CD8-positive, alpha-beta memory T cell (primary cell): ENCODE results near the gene LRFN3. TPM values are rescaled to one million over a fixed set of nuclear protein-coding genes. Genes with fewer than 3 reads are reported as not detected.

Experiments used
- CTCF ChIA-PET: fragments of 350-600 bp; sonication (Branson Sonifier 250); formaldehyde crosslinking; loops from one replicate; lab custom pipeline; 2021; ENCODE audit warnings: antibody characterized with exemption; lab: Charles Lee
- POLR2A ChIA-PET: fragments of 350-600 bp; sonication (Branson Sonifier 250); formaldehyde crosslinking; loops from one replicate; lab custom pipeline; 2021; ENCODE audit warnings: antibody characterized with exemption; lab: Charles Lee
- DNase-seq, 5 donors: peaks; one replicate each; pipeline versions ENCODE4 v3.0.0 to v3.0.0-alpha.2; 2020 to 2022; ENCODE audit warnings: mixed read lengths in 1 of 5
- H3K27ac ChIP-seq: one replicate; pipeline ENCODE4 v1.7.0; 2013; ENCODE audit warnings: low read depth, mild to moderate bottlenecking, low read length, moderate library complexity
- H3K27me3 ChIP-seq: 2 replicates; pipeline ENCODE4 v1.7.0; 2013; ENCODE audit warnings: low read length, mild to moderate bottlenecking; ENCODE audit not compliant: insufficient read depth, poor library complexity, severe bottlenecking
- H3K36me3 ChIP-seq: 2 replicates; pipeline ENCODE4 v1.7.0; 2013; ENCODE audit warnings: mild to moderate bottlenecking, low read length, moderate library complexity; ENCODE audit not compliant: insufficient read depth
- H3K4me1 ChIP-seq: 2 replicates; pipeline ENCODE4 v1.7.0; 2013; ENCODE audit warnings: mild to moderate bottlenecking, low read length, moderate library complexity; ENCODE audit not compliant: insufficient read depth
- H3K4me3 ChIP-seq: 2 replicates; pipeline ENCODE4 v1.7.0; 2013; ENCODE audit warnings: mild to moderate bottlenecking, low read length
- H3K9me3 ChIP-seq: 2 replicates; pipeline ENCODE4 v1.7.0; 2013; ENCODE audit warnings: mild to moderate bottlenecking, low read length
- H3K27ac Mint-ChIP-seq, 8 donors: one replicate each; pipeline ENCODE4 v1.8.0; 2020 to 2021; ENCODE audit warnings: mixed read lengths in 8 of 8, mild to moderate bottlenecking in 6 of 8, inconsistent platforms in 3 of 8, moderate library complexity in 3 of 8
- H3K27me3 Mint-ChIP-seq, 2 donors: one replicate each; pipeline ENCODE4 v1.8.0; 2020 to 2021; ENCODE audit warnings: mixed read lengths in 2 of 2, mild to moderate bottlenecking in 1 of 2, moderate library complexity in 1 of 2
- H3K36me3 Mint-ChIP-seq, 3 donors: one replicate each; pipeline ENCODE4 v1.8.0; 2020 to 2021; ENCODE audit warnings: mixed read lengths in 3 of 3, inconsistent platforms in 1 of 3, mild to moderate bottlenecking in 1 of 3
- H3K4me1 Mint-ChIP-seq, 3 donors: one replicate each; pipeline ENCODE4 v1.8.0; 2020 to 2021; ENCODE audit warnings: mixed read lengths in 3 of 3, inconsistent platforms in 1 of 3, mild to moderate bottlenecking in 1 of 3
- H3K4me3 Mint-ChIP-seq, 7 donors: one replicate each; pipeline ENCODE4 v1.8.0; 2020 to 2021; ENCODE audit warnings: mixed read lengths in 7 of 7, mild to moderate bottlenecking in 6 of 7, moderate library complexity in 4 of 7, inconsistent platforms in 2 of 7
- H3K9me3 Mint-ChIP-seq, 5 donors: one replicate each; pipeline ENCODE4 v1.8.0; 2020 to 2022; ENCODE audit warnings: mixed read lengths in 5 of 5, mild to moderate bottlenecking in 3 of 5, moderate library complexity in 2 of 5, inconsistent platforms in 1 of 5
- polyA plus RNA-seq: library from polyadenylated mRNA; unstranded; fragments of 300-500 nt; fragmentation: Illumina TruSeq; gene quantifications from one replicate; pipeline ENCODE4 v1.2.3, GENCODE V29; 2021
- total RNA-seq, 2 experiments: library from RNA; stranded (reverse); gene quantifications; one replicate each; pipeline ENCODE4 v1.2.3, GENCODE V29; 2021

Gene LRFN3
- total and polyA plus RNA-seq, 3 experiments from 2014 or later: 3.0 to 12.5 (median 12.4) TPM

DNA sequence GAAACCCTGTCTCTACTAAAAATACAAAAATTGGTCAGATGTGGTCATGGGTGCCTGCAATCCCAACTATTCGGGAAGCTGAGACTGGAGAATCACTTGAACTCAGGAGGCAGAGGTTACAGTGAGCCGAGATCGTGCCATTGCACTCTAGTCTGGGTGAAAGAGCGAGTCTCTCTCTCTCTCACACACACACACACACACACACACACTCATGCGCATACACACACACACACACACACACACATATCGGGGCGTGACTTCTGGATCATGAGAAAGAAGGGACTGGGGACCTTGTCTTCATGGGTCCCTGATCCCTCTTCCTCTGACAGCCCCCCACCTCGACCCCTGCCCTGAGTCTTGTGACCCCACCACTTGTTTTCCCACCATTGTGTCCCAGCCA is 47.0 kb downstream of the LRFN3 start:
- H3K4me1 ChIP-seq: no peaks in the 10 kb centered on the region
- H3K4me3 Mint-ChIP-seq: no peak overlapping the region
- H3K36me3 Mint-ChIP-seq: peaks cover 0 to 11% (median 0%) of the 10 kb centered on the region in 3 donors
- peaks cover 43 to 73% of the 10 kb centered on the region in 2 donors for H3K27me3 Mint-ChIP-seq
- H3K4me3 ChIP-seq: no peak overlapping the region
- ChIA-PET POLR2A (no interaction called here), CTCF (no interaction called here)
- no peaks in the 10 kb centered on the region for H3K9me3 ChIP-seq
- H3K9me3 Mint-ChIP-seq: no peaks in the 10 kb centered on the region
- H3K4me1 Mint-ChIP-seq: peaks cover 3 to 7% (median 7%) of the 10 kb centered on the region in 3 donors
- peak overlapping the region in 1 of 8 donors; percentile 9 for H3K27ac Mint-ChIP-seq
- no peaks in the 10 kb centered on the region for H3K36me3 ChIP-seq
- H3K27me3 ChIP-seq: peaks cover 21% of the 10 kb centered on the region
- no peak for DNase-seq
- no peak overlapping the region for H3K27ac ChIP-seq

- Mint-ChIP-seq H3K27me3 (peaks cover 44 to 71% of the 10 kb centered on the region in 2 donors), H3K4me1 (peaks cover 3 to 7% (median 7%) of the 10 kb centered on the region in 3 donors), H3K4me3 (peak overlapping the region in 1 of 7 donors; percentile 44), H3K36me3 (peaks cover 0 to 14% (median 0%) of the 10 kb centered on the region in 3 donors), H3K9me3 (no peaks in the 10 kb centered on the region), H3K27ac (no peak overlapping the region)
- H3K27me3 ChIP-seq: peaks cover 21% of the 10 kb centered on the region
- ChIA-PET POLR2A (no interaction called here), CTCF (no interaction called here)
- no peak for DNase-seq
- H3K27ac ChIP-seq: no peak overlapping the region
- no peaks in the 10 kb centered on the region for H3K9me3 ChIP-seq
- no peaks in the 10 kb centered on the region for H3K4me1 ChIP-seq
- H3K36me3 ChIP-seq: no peaks in the 10 kb centered on the region
- H3K4me3 ChIP-seq: no peak overlapping the region
Measured at GRCh38 chr19:35986111-35986510, 49.9 kb downstream of the LRFN3 start.

- H3K4me3 ChIP-seq: no peak overlapping the region
- CTCF ChIA-PET: no interaction called here
- H3K4me3 Mint-ChIP-seq: peak overlapping the region in 6 of 7 donors; percentile 56 to 84 (median 64)
- H3K27me3 ChIP-seq: peaks cover 21% of the 10 kb centered on the region
- H3K4me1 ChIP-seq: no peaks in the 10 kb centered on the region
- POLR2A ChIA-PET: no interaction called here
- no peaks in the 10 kb centered on the region for H3K9me3 ChIP-seq
- H3K36me3 Mint-ChIP-seq: peaks cover 0 to 14% (median 0%) of the 10 kb centered on the region in 3 donors
- H3K27ac Mint-ChIP-seq: no peak overlapping the region
- peaks cover 3 to 7% (median 7%) of the 10 kb centered on the region in 3 donors for H3K4me1 Mint-ChIP-seq
- H3K27ac ChIP-seq: no peak overlapping the region
- H3K9me3 Mint-ChIP-seq: no peaks in the 10 kb centered on the region
- peaks cover 44 to 66% of the 10 kb centered on the region in 2 donors for H3K27me3 Mint-ChIP-seq
- no peak for DNase-seq
- H3K36me3 ChIP-seq: no peaks in the 10 kb centered on the region
Measured at GRCh38 chr19:35986664-35987570, 50.7 kb downstream of the LRFN3 start.

DNA sequence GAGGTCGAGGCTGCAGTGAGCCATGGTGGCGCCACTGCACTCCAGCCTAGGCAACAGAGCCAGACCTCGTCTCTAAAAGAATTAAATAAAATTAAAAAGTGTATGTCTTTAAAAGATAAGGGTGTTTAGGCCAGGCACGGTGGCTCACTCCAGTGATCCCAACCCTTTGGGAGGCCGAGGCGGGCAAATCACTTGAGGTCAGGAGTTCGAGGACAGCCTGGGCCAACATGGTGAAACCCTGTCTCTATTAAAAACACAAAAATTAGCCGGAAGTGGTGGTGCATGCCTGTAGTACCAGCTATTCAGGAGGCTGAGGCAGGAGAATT is 51.4 kb downstream of the LRFN3 start:
- no peak overlapping the region for H3K27ac Mint-ChIP-seq
- H3K36me3 Mint-ChIP-seq: peaks cover 0 to 14% (median 0%) of the 10 kb centered on the region in 3 donors
- H3K27me3 ChIP-seq: peaks cover 18% of the 10 kb centered on the region
- H3K27me3 Mint-ChIP-seq: peaks cover 41 to 61% of the 10 kb centered on the region in 2 donors
- H3K4me3 ChIP-seq: no peak overlapping the region
- POLR2A ChIA-PET: no interaction called here
- H3K4me3 Mint-ChIP-seq: peak overlapping the region in 3 of 7 donors; percentile 35 to 45 (median 39)
- CTCF ChIA-PET: no interaction called here
- H3K9me3 ChIP-seq: no peaks in the 10 kb centered on the region
- no peaks in the 10 kb centered on the region for H3K4me1 ChIP-seq
- DNase-seq: no peak
- H3K27ac ChIP-seq: no peak overlapping the region
- H3K4me1 Mint-ChIP-seq: peaks cover 3 to 7% (median 7%) of the 10 kb centered on the region in 3 donors
- no peaks in the 10 kb centered on the region for H3K36me3 ChIP-seq
- H3K9me3 Mint-ChIP-seq: no peaks in the 10 kb centered on the region

DNA sequence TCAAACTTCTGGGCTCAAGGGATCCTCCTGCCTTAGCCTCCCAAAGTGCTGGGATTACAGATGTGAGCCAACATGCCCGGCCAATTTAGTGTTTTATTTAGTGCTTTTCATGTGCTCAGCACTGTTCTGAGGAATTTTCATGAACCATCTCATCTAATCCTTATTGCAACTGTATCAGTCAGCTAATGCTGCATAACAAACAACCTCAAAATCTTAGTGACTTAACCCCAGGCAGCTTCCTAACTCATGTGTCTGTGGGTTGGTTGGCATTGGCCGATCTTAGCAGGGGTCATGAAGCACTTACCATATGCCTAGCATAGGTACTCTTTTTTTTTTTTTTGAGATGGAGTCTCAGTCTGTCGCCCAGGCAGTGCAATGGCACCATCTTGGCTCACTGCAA is 52.6 kb downstream of the LRFN3 start:
- H3K4me1 Mint-ChIP-seq: peaks cover 3 to 7% (median 7%) of the 10 kb centered on the region in 3 donors
- CTCF ChIA-PET: no interaction called here
- H3K27me3 Mint-ChIP-seq: peaks cover 40 to 49% of the 10 kb centered on the region in 2 donors
- no peak overlapping the region for H3K27ac ChIP-seq
- POLR2A ChIA-PET: no interaction called here
- H3K36me3 Mint-ChIP-seq: peaks cover 0 to 14% (median 0%) of the 10 kb centered on the region in 3 donors
- no peak for DNase-seq
- no peak overlapping the region for H3K4me3 Mint-ChIP-seq
- no peaks in the 10 kb centered on the region for H3K9me3 ChIP-seq
- peaks cover 18% of the 10 kb centered on the region for H3K27me3 ChIP-seq
- no peak overlapping the region for H3K4me3 ChIP-seq
- H3K4me1 ChIP-seq: no peaks in the 10 kb centered on the region
- no peaks in the 10 kb centered on the region for H3K9me3 Mint-ChIP-seq
- no peaks in the 10 kb centered on the region for H3K36me3 ChIP-seq
- H3K27ac Mint-ChIP-seq: no peak overlapping the region

GRCh38 chr19:35990156-35990555 is 54.0 kb downstream of the LRFN3 start:
- no peak overlapping the region for H3K27ac Mint-ChIP-seq
- Histone ChIP-seq H3K4me3 (no peak overlapping the region), H3K4me1 (peaks cover 5% of the 10 kb centered on the region), H3K36me3 (no peaks in the 10 kb centered on the region), H3K27me3 (peaks cover 18% of the 10 kb centered on the region), H3K9me3 (no peaks in the 10 kb centered on the region), H3K27ac (no peak overlapping the region)
- no peak for DNase-seq
- ChIA-PET CTCF (no interaction called here), POLR2A (no interaction called here)
- peaks cover 0 to 2% (median 0%) of the 10 kb centered on the region in 5 donors for H3K9me3 Mint-ChIP-seq
- H3K36me3 Mint-ChIP-seq: peaks cover 0 to 12% (median 3%) of the 10 kb centered on the region in 3 donors
- H3K4me3 Mint-ChIP-seq: peak overlapping the region in 1 of 7 donors; percentile 44
- H3K27me3 Mint-ChIP-seq: peaks cover 31 to 37% of the 10 kb centered on the region in 2 donors
- peaks cover 8 to 16% (median 11%) of the 10 kb centered on the region in 3 donors for H3K4me1 Mint-ChIP-seq

- DNase-seq: no peak
- peaks cover 13 to 21% (median 16%) of the 10 kb centered on the region in 3 donors for H3K4me1 Mint-ChIP-seq
- Histone ChIP-seq H3K36me3 (no peaks in the 10 kb centered on the region), H3K27me3 (peaks cover 11% of the 10 kb centered on the region), H3K27ac (no peak overlapping the region), H3K9me3 (no peaks in the 10 kb centered on the region), H3K4me3 (no peak overlapping the region), H3K4me1 (peaks cover 11% of the 10 kb centered on the region)
- H3K27ac Mint-ChIP-seq: no peak overlapping the region
- POLR2A ChIA-PET: no interaction called here
- H3K36me3 Mint-ChIP-seq: peaks cover 0 to 8% (median 3%) of the 10 kb centered on the region in 3 donors
- peaks cover 22 to 28% of the 10 kb centered on the region in 2 donors for H3K27me3 Mint-ChIP-seq
- CTCF ChIA-PET: no interaction called here
- peak overlapping the region in 1 of 7 donors; percentile 34 for H3K4me3 Mint-ChIP-seq
- H3K9me3 Mint-ChIP-seq: peaks cover 0 to 2% (median 0%) of the 10 kb centered on the region in 5 donors
Measured at GRCh38 chr19:35990771-35991730, 54.9 kb downstream of the LRFN3 start.
